CD4-positive, alpha-beta T cell treated with Interleukin-2 at 100 ng/mL for 4 hours (primary cell): ENCODE data around the gene PTCH2.

Experiments used
- DNase-seq: peaks from one replicate; pipeline ENCODE4 v3.0.0-alpha.2; 2020; ENCODE audit warnings: low spot score

The PTCH2 gene

DNA sequence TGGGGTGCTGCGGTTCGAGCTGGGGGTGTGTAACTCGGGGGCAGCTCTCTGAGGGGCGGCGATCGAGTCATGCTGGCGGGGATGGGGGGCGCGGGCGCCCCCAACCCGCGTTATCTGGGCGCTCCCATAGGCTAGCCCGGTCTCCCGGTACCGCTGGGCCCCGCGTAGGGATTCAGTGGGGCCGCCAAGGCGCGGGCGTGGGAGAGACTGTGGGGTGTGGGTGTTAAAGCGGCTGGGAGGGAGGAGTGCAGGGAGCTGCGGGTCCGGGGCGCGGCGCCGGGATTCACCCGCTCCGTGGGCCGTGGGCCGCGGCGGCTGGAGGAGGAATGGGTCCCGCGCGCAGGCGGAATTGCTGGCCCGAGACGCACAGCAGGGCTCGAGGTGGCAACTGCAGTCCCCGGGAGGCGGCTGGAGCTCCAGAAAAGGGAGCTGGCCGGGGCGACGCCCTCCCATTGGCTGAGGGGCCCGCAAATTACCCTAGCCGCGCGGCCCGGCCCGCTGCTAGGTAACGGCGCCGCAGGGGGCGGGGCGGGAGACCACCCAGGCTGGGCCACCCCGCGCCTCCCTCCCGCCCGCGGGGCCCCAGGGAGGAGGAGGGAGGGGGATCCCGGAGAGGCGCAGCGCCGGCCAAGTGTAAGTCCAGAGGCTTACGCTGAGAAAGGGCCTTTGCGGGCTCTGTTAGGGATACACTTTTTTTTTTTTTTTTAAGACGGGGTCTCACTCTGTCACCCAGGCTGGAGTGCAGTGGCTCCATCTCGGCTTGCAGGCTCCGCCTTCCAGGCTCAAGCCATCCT, at the start of gene PTCH2:
Gene PTCH2, minus strand, starts transcription at position 392 of the 794 bp plus-strand sequence. Its CDS starts 321 bp downstream, at position 71.
- DNase-seq = no peak

- DNase-seq = no peak
These were observed 47.0 kb upstream of the PTCH2 start for GRCh38 chr1:44890007-44890406.

- no peak for DNase-seq
These were observed 42.4 kb upstream of the PTCH2 start for GRCh38 chr1:44885406-44885805.

DNA sequence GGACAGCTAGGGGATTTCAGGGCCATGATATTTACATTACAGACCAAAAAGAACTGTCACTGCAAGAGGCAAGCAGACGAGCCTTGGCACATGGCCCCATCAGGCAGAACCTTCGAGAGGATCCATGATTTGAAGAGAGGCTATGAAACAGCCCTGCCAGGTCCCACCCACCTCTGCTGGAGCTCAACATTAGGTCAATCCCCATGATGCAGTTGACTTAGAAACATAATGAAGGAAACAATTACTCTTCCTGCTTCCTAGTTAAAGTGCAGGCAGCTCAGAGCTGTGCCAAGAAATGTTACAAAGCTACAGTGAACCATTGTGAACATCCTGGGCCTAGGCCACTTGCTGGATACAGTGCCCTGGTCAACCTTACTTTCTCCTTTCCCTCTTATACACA, 41.7 kb upstream of the PTCH2 start:
- no peak for DNase-seq

GRCh38 chr1:44881011-44881632, 38.1 kb upstream of the PTCH2 start:
- DNase-seq = no peak

DNA sequence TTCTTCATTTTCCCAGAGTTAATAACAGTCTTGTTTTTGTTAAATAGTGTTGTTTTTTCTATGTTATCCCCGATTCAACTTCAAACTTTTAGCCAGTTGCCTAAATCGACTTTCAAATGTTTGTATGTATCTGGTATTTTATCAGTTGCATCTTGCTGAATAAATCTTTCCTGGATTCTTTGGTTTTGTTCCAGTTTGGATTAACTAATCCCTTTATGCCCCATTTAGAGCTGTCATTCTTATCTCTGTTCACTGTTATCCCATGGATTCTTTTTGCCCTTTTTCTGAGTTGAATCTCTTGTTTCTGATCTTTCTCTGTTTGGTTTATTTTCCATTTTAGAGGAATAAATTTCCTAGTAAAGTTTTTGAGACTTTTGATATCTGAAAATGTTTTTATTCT, 31.1 kb upstream of the PTCH2 start:
- no peak for DNase-seq

GRCh38 chr1:44870096-44870495, 27.0 kb upstream of the PTCH2 start:
- no peak for DNase-seq

- no peak for DNase-seq
These were observed 24.7 kb upstream of the PTCH2 start for GRCh38 chr1:44867801-44868200.

GRCh38 chr1:44862829-44863401, 19.9 kb upstream of the PTCH2 start:
- no peak for DNase-seq

DNA sequence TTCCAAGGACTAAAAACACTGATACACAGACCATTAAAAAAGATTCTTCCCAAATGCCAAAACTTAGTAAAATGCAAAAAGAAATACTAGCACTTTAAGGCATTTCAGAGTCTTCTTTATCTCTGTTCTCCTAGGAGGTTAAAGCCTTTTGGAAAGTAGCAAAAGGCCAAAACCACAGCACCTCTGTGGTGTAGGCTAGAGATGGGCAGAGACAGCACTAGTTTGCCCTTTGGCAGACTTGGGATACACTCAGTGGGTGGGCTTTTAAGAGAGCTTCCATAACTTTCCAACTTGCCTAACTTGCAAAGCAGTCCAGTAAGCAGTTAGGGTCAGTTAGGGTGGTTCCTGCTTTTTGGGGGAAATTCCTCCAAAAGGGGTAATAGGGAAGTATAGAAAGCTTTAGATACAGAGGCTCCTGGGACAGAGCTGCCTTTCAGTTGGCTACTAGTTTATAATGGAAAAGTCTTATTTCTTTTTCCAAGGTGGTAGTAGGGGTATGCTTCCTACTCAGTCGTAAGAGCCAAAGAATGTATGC, 17.9 kb upstream of the PTCH2 start:
- no peak for DNase-seq

- DNase-seq = no peak
These were observed 17.3 kb upstream of the PTCH2 start for GRCh38 chr1:44860331-44860730.

DNA sequence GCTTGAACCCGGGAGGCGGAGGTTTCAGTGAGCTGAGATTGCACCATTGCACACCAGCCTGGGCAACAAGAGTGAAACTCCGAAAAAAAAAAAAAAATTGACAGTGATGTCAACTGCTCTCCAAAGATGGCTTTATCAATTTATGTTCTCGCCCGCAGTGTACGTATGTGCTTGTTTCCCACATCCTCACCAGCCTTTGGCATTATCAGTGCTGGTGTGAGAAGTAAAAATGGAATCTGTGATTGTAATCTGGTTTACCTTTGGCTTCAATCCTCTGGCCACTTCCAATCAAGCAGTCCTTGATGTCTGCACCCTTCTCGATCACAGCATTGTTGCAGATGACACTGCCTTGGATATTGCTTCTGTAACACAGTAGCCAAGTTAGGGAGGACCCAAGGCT, 14.4 kb upstream of the PTCH2 start:
- no peak for DNase-seq

- DNase-seq = no peak
These were observed 12.7 kb upstream of the PTCH2 start for GRCh38 chr1:44855742-44856141.

GRCh38 chr1:44854970-44855369, 11.9 kb upstream of the PTCH2 start:
- DNase-seq = no peak

DNA sequence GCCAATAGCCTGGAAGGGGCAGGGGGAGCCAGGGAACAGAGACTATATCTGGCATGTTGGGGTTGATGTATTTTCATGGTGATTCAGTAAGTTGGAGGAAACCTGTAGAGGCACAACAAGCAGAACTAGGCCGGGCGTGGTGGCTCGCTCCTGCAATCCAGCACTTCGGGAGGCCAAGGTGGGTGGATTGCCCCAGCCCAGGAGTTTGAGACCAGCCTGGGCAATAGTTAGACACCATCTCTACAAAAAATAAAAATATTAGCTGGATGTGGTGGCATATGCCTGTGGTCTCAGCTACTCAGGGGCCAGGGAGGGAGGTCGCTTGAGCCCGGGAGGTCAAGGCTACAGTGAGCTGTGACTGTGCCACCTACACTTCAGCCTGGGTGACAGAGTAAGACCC, 10.1 kb upstream of the PTCH2 start:
- DNase-seq = no peak

DNA sequence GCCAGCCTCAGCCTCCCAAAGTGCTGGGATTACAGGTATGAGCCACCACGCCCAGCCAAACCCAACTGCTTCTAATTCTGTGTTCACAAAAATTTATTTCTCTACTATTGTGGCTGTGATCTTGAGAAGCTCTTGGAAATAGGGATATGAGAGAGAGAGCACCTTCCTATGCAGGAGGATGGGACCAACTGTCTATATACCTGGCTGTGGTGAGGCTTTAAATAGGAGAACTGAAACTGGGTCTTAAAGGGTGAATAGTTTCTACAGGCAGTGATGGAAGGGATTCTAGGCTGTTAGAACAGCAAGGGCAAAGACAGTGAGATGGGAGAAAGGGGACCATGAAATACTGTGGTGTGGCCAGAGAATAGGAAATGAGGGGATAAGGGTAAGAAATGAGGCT, 8.3 kb upstream of the PTCH2 start:
- DNase-seq = no peak

DNA sequence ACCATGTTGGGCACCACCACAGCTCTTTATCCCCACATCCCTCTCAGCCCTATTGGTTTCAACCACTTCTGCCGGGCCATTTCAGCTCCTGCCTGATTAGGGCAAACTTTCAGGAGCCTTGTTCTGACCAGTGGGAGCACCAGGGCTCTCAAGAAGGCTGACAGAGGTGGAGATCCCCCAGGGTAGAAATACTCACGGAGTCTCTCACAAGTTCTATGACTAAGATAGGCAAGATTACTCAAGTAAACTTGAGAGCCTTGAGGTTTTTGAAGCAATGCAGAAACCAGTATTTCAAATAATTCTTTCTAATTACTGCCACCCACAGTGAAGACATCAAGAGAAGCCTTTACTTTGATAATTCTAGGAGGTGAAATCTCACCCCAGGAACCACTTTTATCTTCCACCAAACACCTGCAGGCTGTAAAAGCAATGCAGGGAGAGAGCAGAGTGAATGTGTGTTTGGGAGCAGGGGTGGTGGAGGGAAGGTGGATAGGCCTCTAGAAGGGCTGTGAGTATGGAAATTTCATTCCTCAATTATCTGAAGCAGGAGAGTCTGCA, 6.6 kb upstream of the PTCH2 start:
- DNase-seq = no peak

DNA sequence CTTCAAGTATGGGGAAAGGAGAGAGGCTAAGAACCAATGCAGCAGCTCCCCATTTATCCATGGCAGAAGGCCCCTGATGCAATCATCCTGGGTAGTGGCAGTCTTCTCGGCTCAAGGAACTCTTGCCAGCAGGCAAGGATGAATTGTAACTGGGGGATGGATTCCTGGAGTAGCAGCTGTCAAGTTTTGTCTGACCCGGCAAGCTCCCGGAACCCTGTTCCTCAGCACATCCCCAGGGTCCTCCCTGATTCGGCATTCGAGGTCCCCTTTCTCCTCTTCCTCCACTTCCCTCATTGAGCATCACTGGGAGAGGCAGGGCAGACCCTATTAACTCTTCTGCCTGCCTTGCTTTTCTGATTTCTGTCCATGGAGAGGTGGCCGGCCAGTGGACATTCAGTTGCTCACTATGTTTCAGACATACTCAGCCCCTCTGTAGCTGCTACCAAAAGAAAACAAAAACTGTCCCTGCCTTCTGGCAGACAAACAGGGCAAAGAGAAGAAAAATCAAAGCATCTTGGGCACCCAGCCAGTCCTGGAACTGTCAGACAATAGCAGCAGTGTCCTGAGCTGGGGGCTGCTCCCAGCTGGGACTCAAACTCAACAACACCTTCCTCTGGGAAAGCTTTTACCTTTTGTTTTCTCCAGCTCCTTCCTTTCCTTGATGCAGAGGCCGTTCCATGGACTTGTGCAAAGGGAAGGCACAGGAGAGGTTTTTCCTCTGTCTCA, 5.6 kb upstream of the PTCH2 start:
- no peak for DNase-seq

GRCh38 chr1:44847845-44848244, 4.8 kb upstream of the PTCH2 start:
- no peak for DNase-seq

DNA sequence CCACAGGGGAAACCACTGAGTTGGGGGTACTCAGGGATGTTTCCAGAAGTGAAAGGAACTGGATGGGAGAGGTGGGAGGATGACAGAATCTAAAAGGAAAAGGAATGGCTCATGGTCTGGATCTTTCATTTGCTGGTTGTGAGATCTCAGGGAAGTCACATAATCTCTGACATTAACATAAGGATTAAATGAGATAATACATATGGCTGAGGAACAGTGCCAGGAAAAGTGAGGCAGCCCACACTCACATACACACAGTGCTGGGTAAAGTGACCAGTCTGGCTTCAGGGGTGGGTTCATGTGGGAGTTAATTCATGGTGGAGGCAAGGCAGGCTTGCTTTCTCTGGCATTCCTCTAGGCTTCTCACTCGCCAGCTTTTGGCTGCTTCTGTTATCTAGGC, 3.9 kb upstream of the PTCH2 start:
- DNase-seq = no peak

GRCh38 chr1:44842486-44842861, 579 bp downstream of the PTCH2 start:
- no peak for DNase-seq

DNA sequence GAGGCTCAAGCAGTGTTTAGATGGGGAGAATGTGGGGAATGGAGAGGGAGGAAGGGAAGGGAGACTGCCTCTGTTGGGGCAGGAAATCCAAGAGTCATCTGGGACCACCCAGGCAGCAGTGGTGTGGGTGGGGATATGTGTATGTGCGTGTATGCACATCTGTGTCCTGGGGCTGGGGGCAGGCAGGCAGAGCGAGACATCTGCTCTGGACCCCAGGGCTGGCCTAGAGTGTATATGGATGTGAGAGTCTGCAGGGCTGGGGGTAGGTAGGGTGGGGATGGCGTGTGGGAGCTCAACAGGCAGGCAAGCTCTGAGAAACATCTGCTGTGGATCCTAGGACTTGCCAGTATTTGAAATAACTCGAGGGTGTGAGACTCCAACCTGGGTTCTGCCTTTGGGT, 3.5 kb downstream of the PTCH2 start:
- no peak for DNase-seq
